Fibroblast of lung (primary cell): ENCODE data around the gene ERCC6L2.

Experiments used
- EZH2 ChIP-seq: IDR thresholded peaks from 2 replicates; pipeline ENCODE4 v1.5.1; 2012; ENCODE audit warnings: low read length, control low read depth, mild to moderate bottlenecking; ENCODE audit errors: missing control alignments
- TF ChIP-seq, protein P1 (sequence below), 2 donors: IDR thresholded peaks in 1 of 2; conservative IDR thresholded peaks in 1 of 2; 1 replicate in 1 of 2; 2 replicates in 1 of 2; pipeline ENCODE4 v1.5.1; 2011 to 2012; ENCODE audit warnings: low read length in 2 of 2, control low read depth in 1 of 2, inconsistent platforms in 1 of 2, low read depth in 1 of 2, mild to moderate bottlenecking in 1 of 2

DNA sequence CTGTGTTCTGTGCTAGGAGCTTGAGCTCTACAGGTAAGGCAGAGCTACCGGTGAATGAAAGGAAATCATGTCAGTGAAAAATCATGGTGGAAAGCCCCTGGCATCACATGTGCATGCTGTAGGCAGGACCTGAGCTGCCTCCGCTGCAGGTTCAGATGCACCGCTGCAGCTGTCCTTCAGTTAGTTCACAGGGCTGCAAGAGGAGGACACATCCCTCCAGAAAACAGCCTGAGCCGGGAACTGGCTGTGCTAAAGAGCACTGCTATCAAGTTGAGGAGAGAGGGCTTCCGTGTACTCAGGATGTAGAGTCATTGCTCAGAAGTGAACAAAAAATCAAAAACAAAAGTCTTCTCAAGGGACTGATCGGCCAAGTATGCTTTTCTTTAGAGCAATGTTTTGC lies 138.6 kb downstream of the ERCC6L2 start:
- no peak for TF ChIP-seq EZH2
- TF ChIP-seq, protein P1, sequence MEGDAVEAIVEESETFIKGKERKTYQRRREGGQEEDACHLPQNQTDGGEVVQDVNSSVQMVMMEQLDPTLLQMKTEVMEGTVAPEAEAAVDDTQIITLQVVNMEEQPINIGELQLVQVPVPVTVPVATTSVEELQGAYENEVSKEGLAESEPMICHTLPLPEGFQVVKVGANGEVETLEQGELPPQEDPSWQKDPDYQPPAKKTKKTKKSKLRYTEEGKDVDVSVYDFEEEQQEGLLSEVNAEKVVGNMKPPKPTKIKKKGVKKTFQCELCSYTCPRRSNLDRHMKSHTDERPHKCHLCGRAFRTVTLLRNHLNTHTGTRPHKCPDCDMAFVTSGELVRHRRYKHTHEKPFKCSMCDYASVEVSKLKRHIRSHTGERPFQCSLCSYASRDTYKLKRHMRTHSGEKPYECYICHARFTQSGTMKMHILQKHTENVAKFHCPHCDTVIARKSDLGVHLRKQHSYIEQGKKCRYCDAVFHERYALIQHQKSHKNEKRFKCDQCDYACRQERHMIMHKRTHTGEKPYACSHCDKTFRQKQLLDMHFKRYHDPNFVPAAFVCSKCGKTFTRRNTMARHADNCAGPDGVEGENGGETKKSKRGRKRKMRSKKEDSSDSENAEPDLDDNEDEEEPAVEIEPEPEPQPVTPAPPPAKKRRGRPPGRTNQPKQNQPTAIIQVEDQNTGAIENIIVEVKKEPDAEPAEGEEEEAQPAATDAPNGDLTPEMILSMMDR (conservative IDR thresholded peaks at IDR 0.05 in 1 of 2, IDR thresholded peaks at IDR 0.05 in 1 of 2; ENCODE audit: low read depth in 1 of 2, low read length in 2 of 2), result no peak
